NCI-H1092 treated with DMSO at 0.1 percent for 48 hours (cell line): ENCODE results near the gene CERKL.

Experiments
- DNase-seq: peaks from one replicate; lab custom pipeline; 2025; lab: John Stamatoyannopoulos, UW

Gene CERKL

DNA sequence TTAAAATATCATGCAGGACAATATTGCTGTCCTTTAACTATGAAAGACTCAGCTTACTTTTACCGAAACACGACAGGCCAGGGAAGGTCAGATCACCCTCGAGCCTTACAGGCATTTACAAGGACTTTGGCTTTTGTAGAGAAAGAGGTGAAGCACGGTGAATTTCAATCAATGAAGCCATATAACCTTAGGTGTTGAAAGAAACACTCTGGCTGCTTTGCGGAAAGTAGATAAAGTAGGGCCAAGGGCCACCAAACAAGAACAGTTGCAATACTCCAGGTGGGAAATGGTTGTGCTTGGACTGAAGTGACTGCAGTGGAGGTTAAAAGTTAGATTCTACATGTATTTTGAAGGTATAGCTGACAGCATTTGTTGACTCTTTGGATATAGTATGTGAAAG is 80.5 kb downstream of the CERKL start:
- DNase-seq: no peak

- DNase-seq: peak; percentile 72
These were observed 81.3 kb downstream of the CERKL start for GRCh38 chr2:181575650-181576025.

DNA sequence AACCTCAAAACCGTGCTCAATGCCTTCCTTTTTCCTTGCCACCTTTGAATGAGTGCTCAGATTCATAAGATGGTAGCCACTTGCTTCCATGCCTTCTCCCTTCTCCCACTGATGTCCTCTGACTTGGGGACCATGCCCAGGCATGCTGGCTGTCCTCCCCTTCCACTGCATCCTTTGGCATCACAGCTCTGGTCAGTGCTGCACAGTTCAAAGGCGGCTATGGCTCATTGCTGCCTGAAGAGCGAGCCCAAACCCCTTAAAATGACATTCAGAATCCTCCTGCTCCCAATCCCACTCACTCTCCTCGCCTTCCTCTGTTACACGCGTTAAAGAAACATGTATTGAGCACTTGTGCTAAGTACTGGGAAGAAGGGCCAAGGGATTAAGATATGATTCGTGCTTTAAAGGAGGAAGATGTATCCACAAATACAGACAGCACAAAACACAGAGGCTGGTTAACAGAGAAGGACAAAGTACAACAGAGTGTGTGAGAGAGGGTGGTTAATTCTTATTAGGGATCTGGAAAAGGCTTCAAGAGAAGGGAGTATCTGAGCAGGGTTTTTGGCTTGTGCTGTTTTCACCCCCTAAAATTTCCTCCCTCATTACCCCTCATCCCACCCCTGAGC is 81.8 kb downstream of the CERKL start:
- peak; percentile 72 for DNase-seq

DNA sequence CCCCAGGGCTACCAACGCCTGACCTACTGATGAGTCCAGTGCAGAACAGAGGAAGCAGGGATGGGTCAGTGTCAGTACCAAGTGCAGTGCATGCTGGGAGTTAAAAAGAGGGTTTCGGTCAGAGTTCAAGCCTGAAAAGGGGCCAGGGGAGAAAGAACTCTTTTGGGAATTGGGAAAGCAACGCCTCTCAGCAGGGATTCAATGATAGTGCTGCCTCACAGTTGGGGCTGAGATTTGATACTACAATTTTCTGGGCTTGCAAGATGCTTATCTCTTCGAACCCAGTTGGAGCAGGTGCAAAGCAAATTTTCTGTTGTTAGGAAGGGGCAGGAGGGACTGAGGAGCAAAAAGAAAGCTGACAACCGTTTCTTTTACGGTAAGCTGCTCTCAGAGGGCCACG is 82.6 kb downstream of the CERKL start:
- peak; percentile 82 for DNase-seq

DNA sequence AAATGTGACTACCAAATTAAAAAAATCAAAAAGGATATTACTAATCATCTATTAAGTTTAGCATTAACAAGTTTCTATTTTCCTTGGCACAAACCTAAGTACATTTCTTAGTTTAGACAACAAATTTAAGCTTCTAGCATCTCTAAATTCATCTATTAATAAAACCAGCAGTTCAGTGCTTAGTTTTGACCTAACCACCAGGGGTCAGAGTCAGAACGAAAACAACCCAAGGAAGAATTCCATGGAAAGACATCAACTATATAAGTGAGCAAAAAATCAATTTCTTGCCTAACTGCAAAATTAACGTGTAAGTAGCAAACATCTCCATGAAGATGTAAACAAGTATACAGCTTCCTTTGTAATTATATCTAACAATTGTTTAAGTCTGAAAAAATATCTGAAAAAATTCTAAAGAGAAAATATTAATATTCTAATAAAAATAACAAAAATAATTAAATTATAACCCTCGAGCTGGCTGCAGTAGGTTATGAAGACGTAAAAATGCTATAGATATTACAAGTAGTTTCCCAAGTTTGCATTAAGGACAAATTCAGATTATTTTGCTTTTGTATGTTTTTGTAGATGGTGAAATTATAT is 83.7 kb downstream of the CERKL start:
- peak; percentile 46 for DNase-seq

DNA sequence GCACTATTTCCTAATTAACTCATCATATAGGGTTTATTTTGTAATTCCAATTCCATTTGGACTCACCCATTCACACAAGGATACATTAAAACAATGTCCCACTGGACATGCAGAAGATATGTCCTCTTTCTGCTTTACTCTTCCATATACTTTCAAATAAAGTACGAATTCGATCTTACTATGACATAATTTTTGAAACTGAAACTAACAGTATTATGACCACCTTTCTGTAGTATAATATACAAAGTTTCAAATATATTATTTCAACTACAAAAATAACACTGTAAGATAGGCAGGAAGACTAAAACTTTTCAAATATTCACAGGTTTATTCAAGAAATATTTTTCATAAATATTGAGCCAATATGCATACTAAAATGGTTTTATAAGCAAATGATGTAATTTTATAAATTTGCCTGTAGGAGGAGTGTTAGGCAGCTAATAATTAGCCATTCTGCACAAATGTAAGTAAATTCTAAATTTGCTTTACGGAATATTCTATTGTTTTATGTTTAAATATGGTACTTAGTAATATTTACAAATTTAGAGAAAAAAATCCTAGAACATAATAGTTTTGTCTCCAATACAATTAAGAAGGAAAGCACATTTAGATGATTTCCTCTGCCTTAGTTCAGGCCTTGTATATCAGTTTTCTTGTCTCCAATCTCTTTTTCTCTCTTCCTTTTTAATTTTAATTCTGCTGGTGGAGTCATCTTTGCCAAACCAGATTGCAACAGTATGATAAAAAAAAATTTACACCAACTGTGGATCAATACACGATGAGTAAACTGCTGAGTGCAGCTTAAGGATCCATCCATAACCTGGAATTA is 85.9 kb downstream of the CERKL start:
- no peak for DNase-seq

GRCh38 chr2:181570059-181570458 is 86.8 kb downstream of the CERKL start:
- no peak for DNase-seq

DNA sequence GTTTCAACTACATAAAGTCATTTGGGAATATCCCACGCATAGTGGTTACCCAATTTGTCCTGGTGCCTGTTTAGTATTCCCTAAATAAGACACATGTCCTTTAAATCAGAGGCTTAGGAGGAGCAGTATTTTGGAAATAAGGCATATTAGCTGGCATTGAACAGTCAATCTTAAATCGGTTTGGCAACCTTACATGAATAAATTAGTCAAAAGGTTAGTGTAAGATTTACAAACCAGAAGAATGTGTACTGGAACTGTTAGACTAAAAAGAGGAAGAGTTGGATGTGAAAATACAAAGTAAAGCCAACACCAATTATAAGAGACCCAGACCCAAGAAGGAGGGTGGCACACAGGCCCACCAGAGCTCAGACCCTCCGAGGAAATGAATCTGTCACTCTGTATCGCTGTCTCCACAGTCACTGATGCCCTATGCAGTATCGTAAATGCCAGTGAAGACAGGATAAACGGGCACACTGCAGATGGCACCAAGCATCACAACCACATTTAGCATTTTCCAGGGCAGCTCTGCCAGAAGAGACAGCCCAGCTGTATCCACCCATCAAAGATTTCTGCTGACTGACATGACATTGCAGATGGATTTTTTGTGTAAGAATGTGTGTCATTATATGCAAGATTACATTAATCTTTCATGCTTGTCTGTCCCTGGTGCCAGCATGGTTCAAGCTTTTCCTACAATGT is 90.4 kb downstream of the CERKL start:
- DNase-seq: no peak

DNA sequence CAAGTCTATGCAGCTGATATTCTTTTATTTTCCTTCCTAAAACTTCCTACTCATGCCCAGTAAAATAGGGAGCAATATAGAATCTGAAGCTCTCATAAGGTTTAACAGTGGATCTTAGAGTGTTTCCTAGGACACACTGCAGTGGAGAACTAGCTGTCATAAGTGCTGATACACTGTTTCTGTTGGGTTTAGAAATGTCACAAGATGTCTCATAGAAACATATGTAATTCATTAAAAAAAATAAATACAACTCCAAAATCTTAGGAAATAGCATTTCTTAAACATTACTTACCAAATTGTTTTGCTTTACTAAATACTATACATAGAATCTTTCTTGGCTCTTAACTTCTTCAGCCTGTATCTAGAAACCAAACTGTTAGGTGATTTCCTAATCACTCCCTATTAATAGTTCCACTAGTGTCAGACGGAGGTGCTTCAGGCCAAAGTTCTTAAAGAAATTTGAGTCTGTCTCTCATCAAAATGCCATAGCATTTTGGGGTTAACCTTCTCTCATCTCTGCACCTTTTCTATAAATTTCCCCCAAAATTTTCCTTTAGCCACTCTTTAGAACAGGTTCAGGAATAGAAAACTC is 93.7 kb downstream of the CERKL start:
- no peak for DNase-seq

DNA sequence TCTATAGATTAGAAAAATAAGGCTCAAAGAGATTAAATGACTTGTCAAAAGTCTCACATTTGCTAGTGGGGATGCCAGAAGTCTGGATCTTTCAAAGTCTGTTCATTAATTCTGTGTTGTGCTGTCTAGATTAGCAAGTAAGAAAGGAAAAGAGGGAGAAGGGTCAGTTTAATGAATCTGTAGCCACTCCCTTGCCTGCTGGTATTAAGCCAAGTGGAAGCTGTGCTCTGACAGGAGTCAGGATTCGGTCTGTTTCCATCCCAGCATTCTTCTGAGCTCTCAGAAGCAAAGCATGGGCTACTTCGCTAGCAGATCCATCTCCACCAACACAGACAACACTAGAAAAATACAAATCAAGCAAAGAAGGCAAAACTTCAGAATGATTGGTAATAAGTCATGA is 98.5 kb downstream of the CERKL start:
- no peak for DNase-seq

GRCh38 chr2:181554061-181554830 is 102.7 kb downstream of the CERKL start:
- peak; percentile 28 for DNase-seq

- DNase-seq: no peak
These were observed 103.7 kb downstream of the CERKL start for GRCh38 chr2:181553244-181553643.

DNA sequence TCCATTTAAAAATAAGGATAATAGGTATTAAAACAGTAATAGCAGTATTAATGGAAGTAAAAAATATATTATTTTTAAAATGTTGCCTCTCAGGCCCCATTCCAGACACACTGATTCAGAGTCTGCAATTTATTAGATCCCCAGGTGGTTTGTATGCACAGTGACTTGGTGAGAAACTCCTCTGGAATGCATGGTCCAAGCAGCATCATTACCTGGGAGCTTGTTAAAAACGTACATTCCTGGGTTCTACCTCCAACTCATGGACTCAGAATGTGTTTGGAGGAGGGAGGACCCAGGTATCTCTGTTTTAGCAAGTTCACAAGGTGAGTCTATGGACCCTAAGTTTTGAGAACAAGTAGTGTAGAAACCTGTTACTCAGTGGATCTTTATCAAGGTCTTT is 104.1 kb downstream of the CERKL start:
- no peak for DNase-seq

GRCh38 chr2:181546086-181546485 is 110.8 kb downstream of the CERKL start:
- DNase-seq: no peak

DNA sequence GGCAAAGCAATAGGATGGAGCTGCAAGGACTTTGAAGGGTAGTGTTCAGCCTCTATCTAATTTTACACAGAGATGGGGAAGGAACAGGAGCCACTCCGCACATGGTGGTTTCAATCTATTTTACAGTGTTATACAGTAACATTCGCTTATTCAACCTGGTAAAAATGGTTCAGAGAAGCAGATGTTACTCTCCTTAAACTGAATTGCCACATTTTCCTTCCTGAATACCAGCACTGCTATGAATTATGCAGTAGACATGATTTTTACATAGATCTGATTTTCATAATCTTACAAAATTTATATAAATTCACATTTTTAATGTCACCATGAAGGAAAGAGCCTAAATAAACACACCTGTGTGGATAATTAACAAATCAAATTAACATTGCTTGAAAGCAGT is 114.7 kb downstream of the CERKL start:
- DNase-seq: no peak

- no peak for DNase-seq
These were observed 116.5 kb downstream of the CERKL start for GRCh38 chr2:181540421-181540820.

DNA sequence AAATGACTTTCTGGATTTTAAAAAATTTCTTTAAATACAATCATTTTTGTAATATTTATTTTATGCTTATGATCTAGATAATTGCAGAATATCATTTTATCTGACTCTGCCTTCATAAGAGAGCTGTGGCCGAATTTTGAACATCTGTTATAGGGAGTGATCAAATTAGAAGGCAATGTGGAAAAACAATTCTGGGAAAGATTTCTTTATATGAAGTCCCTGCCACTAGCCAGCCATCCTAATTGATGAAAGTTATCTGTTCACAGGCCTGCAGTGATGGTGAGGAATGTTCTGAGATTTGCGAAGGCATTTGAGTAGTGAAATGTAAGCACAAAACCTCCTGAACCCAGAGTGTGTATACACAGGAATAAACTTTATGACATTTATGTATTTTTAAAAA is 120.2 kb downstream of the CERKL start:
- DNase-seq: no peak

DNA sequence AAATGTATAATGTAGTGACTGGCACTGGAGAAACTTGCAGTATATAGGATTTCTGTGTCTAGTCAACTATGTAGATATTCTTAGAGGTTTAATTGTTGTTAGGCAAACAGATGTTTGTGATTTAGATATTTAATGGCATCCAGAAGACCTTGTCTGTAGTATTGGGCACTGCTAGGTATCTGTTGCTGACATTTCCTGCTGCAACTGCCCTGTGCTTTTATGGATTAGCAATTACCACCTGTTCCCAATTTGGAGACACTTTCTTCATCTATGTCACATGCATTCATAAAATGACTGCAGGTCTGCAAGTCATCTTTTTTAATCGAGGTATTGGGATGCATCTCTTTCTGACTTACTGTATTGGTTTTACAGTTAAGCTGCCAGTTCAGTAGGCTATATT is 128.5 kb downstream of the CERKL start:
- DNase-seq: no peak

DNA sequence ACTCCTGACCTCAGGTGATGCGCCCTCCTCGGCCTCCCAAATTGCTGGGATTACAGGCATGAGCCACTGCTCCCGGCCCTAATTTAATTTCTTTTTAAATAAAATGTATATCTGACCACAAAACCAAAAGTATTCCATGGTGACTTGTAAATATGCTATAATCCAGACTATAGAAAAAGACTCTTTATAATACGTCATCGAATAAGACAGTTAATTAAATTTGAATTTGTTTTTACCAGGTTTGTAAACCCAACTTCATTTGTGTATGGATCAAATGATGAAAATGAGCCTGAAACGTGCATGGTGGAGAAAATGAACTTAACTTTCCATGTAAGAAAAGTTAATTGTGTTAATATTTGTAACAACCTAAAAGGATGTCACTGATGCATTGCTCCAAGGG is 129.8 kb downstream of the CERKL start:
- no peak for DNase-seq

GRCh38 chr2:181526014-181526413 is 130.9 kb downstream of the CERKL start:
- no peak for DNase-seq

- DNase-seq: no peak
These were observed 133.1 kb downstream of the CERKL start for GRCh38 chr2:181523756-181524155.

DNA sequence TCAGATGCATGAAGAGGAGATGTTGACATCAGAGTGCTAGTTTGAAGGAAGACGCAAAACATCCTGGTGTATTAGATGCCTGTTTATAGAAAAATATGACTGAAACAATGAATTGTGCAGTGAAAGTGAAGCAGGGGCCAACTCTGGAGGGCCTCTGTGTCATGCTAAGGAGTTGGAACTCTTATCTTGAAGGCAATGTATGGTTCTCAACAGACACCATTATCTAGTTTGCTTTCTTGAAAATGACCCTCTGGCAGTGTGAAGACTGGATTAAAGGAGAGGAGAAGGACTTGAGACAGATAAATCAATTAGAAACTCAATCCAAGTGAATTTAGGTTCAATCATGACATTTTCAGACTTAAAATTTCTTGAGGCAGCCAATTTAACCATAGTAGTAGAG is 136.7 kb downstream of the CERKL start:
- no peak for DNase-seq
